GM12878 (cell line): Measurements from ENCODE around the gene PIGQ. TPM values are rescaled to one million over a fixed set of nuclear protein-coding genes. Genes with fewer than 3 reads are reported as not detected.

ENCODE experiments used
- ATAC-seq: fragments of 200-7000 bp; cut with Tn5 transposase; 3 replicates; pipeline ENCODE4 v1.9.1; 2020; ENCODE audit warnings: mild to moderate bottlenecking, moderate library complexity
- BruUV-seq: library from RNA; stranded (reverse); fragments of 400-500 nt; replicated peaks from 2 replicates; lab custom pipeline; 2021; lab: Mats Ljungman, UMichigan
- CTCF ChIA-PET: fragments of 300-600 bp; sonication (Branson Sonifier 250); formaldehyde crosslinking; extraction: SDS; loops from one replicate; lab custom pipeline; 2021; ENCODE audit warnings: inconsistent platforms; lab: Yijun Ruan, JAX
- POLR2A ChIA-PET: fragments of 350-600 bp; formaldehyde crosslinking; extraction: SDS; loops from one replicate; lab custom pipeline; 2021; ENCODE audit warnings: inconsistent platforms; lab: Charles Lee
- RAD21 ChIA-PET: fragments of 300-600 bp; sonication (Branson Sonifier 250); formaldehyde crosslinking; loops from one replicate; lab custom pipeline; 2023; ENCODE audit warnings: antibody characterized with exemption; ENCODE audit not compliant: unreplicated experiment; lab: Charles Lee
- SMC1A ChIA-PET: fragments of 300-600 bp; sonication (Branson Sonifier 250); formaldehyde crosslinking; loops from one replicate; lab custom pipeline; 2023; ENCODE audit not compliant: unreplicated experiment, uncharacterized antibody; lab: Charles Lee
- DNase-seq: peaks from one replicate; pipeline ENCODE4 v3.0.0-alpha.2; 2011; ENCODE audit warnings: low read depth, low spot score
- FAIRE-seq: peaks from 3 replicates; lab custom pipeline; 2011; peaks lifted over from hg19 to GRCh38; lab: Jason Lieb, UNC
- H2AFZ ChIP-seq: 2 replicates; pipeline ENCODE4 v1.6.0; 2011; ENCODE audit warnings: low read depth, low read length, control low read depth; ENCODE audit not compliant: control insufficient read depth
- H3K27ac ChIP-seq: 2 replicates; pipeline ENCODE4 v1.5.1; 2011; ENCODE audit warnings: control low read depth; ENCODE audit not compliant: control insufficient read depth, insufficient read depth
- H3K27me3 ChIP-seq, 2 experiments: replicated peaks in 1 of 2; 2 replicates each; pipeline versions ENCODE4 v1.6.0 to v1.6.1; 2011; ENCODE audit warnings: low read length in 1 of 2; ENCODE audit not compliant: control insufficient read depth in 2 of 2, insufficient read depth in 2 of 2
- H3K36me3 ChIP-seq, 2 experiments: 2 replicates each; pipeline ENCODE4 v1.5.1; 2011; ENCODE audit warnings: low read length in 1 of 2; ENCODE audit not compliant: control insufficient read depth in 2 of 2, insufficient read depth in 2 of 2
- H3K4me1 ChIP-seq: 2 replicates; pipeline ENCODE4 v1.6.1; 2011; ENCODE audit warnings: mild to moderate bottlenecking, low read length, moderate library complexity, mixed read lengths; ENCODE audit not compliant: control insufficient read depth, insufficient read depth
- H3K4me2 ChIP-seq: 2 replicates; pipeline ENCODE4 v1.6.0; 2011; ENCODE audit warnings: control low read depth; ENCODE audit not compliant: control insufficient read depth, insufficient read depth
- H3K4me3 ChIP-seq: fragments of 200-600 bp; sonication (generic); 2 replicates; pipeline ENCODE4 v1.5.1; 2016
- H3K79me2 ChIP-seq: 2 replicates; pipeline ENCODE4 v1.6.0; 2011; ENCODE audit warnings: low read length; ENCODE audit not compliant: control insufficient read depth, insufficient read depth
- H3K9ac ChIP-seq: 2 replicates; pipeline ENCODE4 v1.8.0; 2011; ENCODE audit warnings: low read length, control low read depth, mixed read lengths; ENCODE audit not compliant: control insufficient read depth, insufficient read depth
- H3K9me3 ChIP-seq: replicated peaks from 3 replicates; pipeline ENCODE4 v1.5.1; 2011; ENCODE audit warnings: mild to moderate bottlenecking, low read length; ENCODE audit not compliant: control insufficient read depth, insufficient read depth
- H4K20me1 ChIP-seq: 2 replicates; pipeline ENCODE4 v1.6.0; 2011; ENCODE audit not compliant: control insufficient read depth, insufficient read depth
- ATF7 ChIP-seq: fragments of 450-650 bp; IDR thresholded peaks from 2 replicates; pipeline ENCODE4 v1.6.1; 2016; ENCODE audit warnings: low read depth, mild to moderate bottlenecking
- CEBPB ChIP-seq, 2 experiments: fragments of 150-350 bp in 1 of 2; IDR thresholded peaks; 2 replicates each; pipeline ENCODE4 v1.6.1; 2012 to 2014; ENCODE audit warnings: low read depth in 2 of 2, low read length in 2 of 2, borderline replicate concordance in 1 of 2, inconsistent platforms in 1 of 2
- ESRRA ChIP-seq: IDR thresholded peaks from 2 replicates; pipeline ENCODE4 v1.6.1; 2012; ENCODE audit warnings: mild to moderate bottlenecking, low read length, improper control_type of control experiment
- NBN ChIP-seq: fragments of 450-650 bp; IDR thresholded peaks from 2 replicates; pipeline ENCODE4 v1.6.1; 2016
- NFIC ChIP-seq: IDR thresholded peaks from 2 replicates; pipeline ENCODE4 v1.6.1; 2012; ENCODE audit warnings: low read depth, mild to moderate bottlenecking, inconsistent platforms, low read length, moderate library complexity
- NFXL1 ChIP-seq: fragments of 450-650 bp; IDR thresholded peaks from 2 replicates; pipeline ENCODE4 v1.6.1; 2017; ENCODE audit warnings: antibody characterized with exemption, mild to moderate bottlenecking, borderline replicate concordance
- RAD21 ChIP-seq: IDR thresholded peaks from 2 replicates; pipeline ENCODE4 v1.6.1; 2011; ENCODE audit warnings: mild to moderate bottlenecking, low read depth, low read length, moderate library complexity; ENCODE audit not compliant: insufficient read depth
- SUZ12 ChIP-seq: fragments of 200-600 bp; sonication (generic); IDR thresholded peaks from one replicate; pipeline ENCODE4 v1.6.1; 2018; ENCODE audit warnings: antibody characterized with exemption, mild to moderate bottlenecking; ENCODE audit not compliant: unreplicated experiment
- WRNIP1 ChIP-seq: IDR thresholded peaks from 2 replicates; pipeline ENCODE4 v1.6.1; 2011; ENCODE audit warnings: low read depth, low read length, improper control_type of control experiment, borderline replicate concordance
- ZBED1 ChIP-seq: IDR thresholded peaks from 2 replicates; pipeline ENCODE4 v1.6.1; 2016; ENCODE audit warnings: borderline replicate concordance
- WGBS: methylation state at CpG from one replicate; pipeline ENCODE4 v1.1.6; 2016; ENCODE audit warnings: low lambda C conversion rate; ENCODE audit not compliant: insufficient replicate concordance, insufficient coverage; ENCODE audit errors: missing lambda C conversion rate; 5-methylcytosine and 5-hydroxymethylcytosine counted together
- in situ Hi-C: fragments of 300-500 bp; cut with MboI; formaldehyde crosslinking; loops from 9 replicates; pipeline ENCODE4 v1.14.3; 2018; ENCODE audit warnings: mixed read lengths
- intact Hi-C: fragments of 100-400 bp; cut with micrococcal nuclease; formaldehyde crosslinking; loops from one replicate; pipeline ENCODE4 v1.14.2; 2022; ENCODE audit not compliant: unreplicated experiment
- polyA plus RNA-seq, 11 experiments: library from polyadenylated mRNA; depleted of rRNA in 4 of 11; unstranded in 6 of 11; stranded (reverse) in 5 of 11; fragments of >200 nt; fragmentation: Nextera tagmentation in 4 of 11; fragmentation: Illumina TruSeq in 1 of 11; extraction: Ambion mirVana in 4 of 11; extraction: Trizol in 1 of 11; gene quantifications; 1 replicate in 1 of 11; 2 replicates in 10 of 11; pipeline versions ENCODE4 v1.2.1 to v1.2.3, GENCODE V29; 2011 to 2016; ENCODE audit warnings: inconsistent platforms in 2 of 11, missing spikeins in 2 of 11, low read depth in 1 of 11
- total RNA-seq, 4 experiments: library from RNA; depleted of rRNA in 3 of 4; stranded (reverse); fragments of >200 nt in 3 of 4; fragmentation: Illumina TruSeq in 1 of 4; extraction: Trizol in 1 of 4; gene quantifications; 2 replicates each; pipeline versions ENCODE4 v1.2.1 to v1.2.3, GENCODE V29; 2013 to 2021
- TF ChIP-seq, protein P1 (sequence below): IDR thresholded peaks from 2 replicates; pipeline ENCODE4 v1.6.1; 2011; ENCODE audit warnings: borderline replicate concordance, low read depth, mild to moderate bottlenecking, moderate library complexity, low read length; ENCODE audit not compliant: insufficient read depth, poor library complexity, severe bottlenecking
- TF ChIP-seq, protein P2 (sequence below): fragments of 450-650 bp; IDR thresholded peaks from 2 replicates; pipeline ENCODE4 v1.6.1; 2017; ENCODE audit warnings: mild to moderate bottlenecking, low read depth, inconsistent platforms; ENCODE audit not compliant: poor library complexity, severe bottlenecking
- TF ChIP-seq, protein P3 (sequence below): IDR thresholded peaks from 2 replicates; pipeline ENCODE4 v1.6.1; 2011; ENCODE audit warnings: low read depth, low read length, improper control_type of control experiment, borderline replicate concordance

Gene PIGQ
- total and polyA plus RNA-seq, 10 of the 15 experiments (the other 5 are each of a cell fraction or from before 2014, with no cell fraction given): 1.8 to 31.3 (median 17.5) TPM; not detected in 1

DNA sequence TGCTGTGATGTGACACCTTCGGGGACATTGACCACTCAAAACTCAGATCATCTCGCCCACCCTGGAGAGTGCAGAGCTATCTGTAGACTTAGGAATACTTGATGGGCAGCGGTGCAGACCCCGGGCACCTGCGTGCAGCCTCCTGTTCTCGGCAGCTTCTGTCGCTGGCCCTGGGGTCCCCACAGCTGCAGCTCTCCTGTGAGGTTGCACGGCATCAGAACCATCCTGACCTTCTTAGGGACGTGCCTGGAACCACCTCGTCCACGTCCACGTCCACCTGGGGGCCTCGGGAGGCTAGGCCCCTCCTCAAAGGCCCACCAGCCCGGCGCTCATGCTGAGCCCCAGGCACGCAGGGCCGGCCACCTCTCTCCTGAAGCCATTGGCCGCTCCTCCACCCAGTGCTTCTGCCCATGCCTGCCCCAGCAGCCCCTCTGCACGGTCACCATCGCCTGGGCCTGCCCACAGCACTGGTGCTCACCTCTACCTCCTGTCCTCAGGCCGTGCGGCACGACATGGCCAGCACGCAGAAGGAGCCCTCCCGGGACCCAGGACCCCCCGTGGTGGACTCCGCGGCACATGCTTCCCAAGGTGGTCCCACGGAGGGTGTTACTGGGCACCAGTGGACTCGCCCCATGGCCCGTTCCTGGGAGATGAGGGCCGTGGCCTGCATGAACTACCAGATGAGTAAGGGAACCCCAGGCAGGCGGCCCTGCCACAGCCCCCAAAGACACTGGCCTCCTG, 58.7 kb downstream of the PIGQ start:
- FAIRE-seq (no peak), DNase-seq (no peak), ATAC-seq (no peak)
- ChIA-PET CTCF (no interaction called here), RAD21 (no interaction called here), SMC1A (no interaction called here), POLR2A (no interaction called here)
- intact Hi-C loops: no loop called here
- no TSS peak for BruUV-seq
- Histone ChIP-seq H3K4me1 (no peaks in the 10 kb centered on the region), H3K36me3 (no peaks in the 10 kb centered on the region; a peak in 1 of 4 replicates), H3K4me2 (no peak overlapping the region), H4K20me1 (no peaks in the 10 kb centered on the region; the same call in 1 of the 2 replicates), H2AFZ (no peak overlapping the region), H3K4me3 (no peak overlapping the region), H3K9me3 (no peaks in the 10 kb centered on the region), H3K9ac (no peak overlapping the region), H3K27ac (no peak overlapping the region), H3K79me2 (no peaks in the 10 kb centered on the region), H3K27me3 (no peaks in the 10 kb centered on the region)
- TF ChIP-seq NBN (no peak), CEBPB (IDR thresholded peaks at IDR 0.05; ENCODE audit: borderline replicate concordance in 1 of 2, low read depth in 2 of 2, low read length in 2 of 2) (no peak), ZBED1 (no peak), SUZ12 (no peak), RAD21 (no peak), ESRRA (no peak), WRNIP1 (no peak), NFXL1 (no peak), ATF7 (no peak), NFIC (no peak)
- TF ChIP-seq, protein P1, sequence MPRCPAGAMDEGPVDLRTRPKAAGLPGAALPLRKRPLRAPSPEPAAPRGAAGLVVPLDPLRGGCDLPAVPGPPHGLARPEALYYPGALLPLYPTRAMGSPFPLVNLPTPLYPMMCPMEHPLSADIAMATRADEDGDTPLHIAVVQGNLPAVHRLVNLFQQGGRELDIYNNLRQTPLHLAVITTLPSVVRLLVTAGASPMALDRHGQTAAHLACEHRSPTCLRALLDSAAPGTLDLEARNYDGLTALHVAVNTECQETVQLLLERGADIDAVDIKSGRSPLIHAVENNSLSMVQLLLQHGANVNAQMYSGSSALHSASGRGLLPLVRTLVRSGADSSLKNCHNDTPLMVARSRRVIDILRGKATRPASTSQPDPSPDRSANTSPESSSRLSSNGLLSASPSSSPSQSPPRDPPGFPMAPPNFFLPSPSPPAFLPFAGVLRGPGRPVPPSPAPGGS: no peak
- TF ChIP-seq, protein P2, sequence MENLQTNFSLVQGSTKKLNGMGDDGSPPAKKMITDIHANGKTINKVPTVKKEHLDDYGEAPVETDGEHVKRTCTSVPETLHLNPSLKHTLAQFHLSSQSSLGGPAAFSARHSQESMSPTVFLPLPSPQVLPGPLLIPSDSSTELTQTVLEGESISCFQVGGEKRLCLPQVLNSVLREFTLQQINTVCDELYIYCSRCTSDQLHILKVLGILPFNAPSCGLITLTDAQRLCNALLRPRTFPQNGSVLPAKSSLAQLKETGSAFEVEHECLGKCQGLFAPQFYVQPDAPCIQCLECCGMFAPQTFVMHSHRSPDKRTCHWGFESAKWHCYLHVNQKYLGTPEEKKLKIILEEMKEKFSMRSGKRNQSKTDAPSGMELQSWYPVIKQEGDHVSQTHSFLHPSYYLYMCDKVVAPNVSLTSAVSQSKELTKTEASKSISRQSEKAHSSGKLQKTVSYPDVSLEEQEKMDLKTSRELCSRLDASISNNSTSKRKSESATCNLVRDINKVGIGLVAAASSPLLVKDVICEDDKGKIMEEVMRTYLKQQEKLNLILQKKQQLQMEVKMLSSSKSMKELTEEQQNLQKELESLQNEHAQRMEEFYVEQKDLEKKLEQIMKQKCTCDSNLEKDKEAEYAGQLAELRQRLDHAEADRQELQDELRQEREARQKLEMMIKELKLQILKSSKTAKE: no peak
- TF ChIP-seq, protein P3, sequence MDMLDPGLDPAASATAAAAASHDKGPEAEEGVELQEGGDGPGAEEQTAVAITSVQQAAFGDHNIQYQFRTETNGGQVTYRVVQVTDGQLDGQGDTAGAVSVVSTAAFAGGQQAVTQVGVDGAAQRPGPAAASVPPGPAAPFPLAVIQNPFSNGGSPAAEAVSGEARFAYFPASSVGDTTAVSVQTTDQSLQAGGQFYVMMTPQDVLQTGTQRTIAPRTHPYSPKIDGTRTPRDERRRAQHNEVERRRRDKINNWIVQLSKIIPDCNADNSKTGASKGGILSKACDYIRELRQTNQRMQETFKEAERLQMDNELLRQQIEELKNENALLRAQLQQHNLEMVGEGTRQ: no peak
- in situ Hi-C loops: no loop called here
- WGBS: 83% methylated on average over 33 of the region's 33 CpGs
